Measurements from ENCODE around the gene OR2A1.
"Not testable (repeated sequence)": the region's sequence is repeated elsewhere in the genome, so short reads cannot be mapped to it uniquely, and the experiment has no call there.

The OR2A1 gene

GRCh38 chr7:144325868-144326267 lies 13.6 kb downstream of the OR2A1 start:
- DNase-seq, result not testable (repeated sequence)

- not testable (repeated sequence) for DNase-seq
Observed at GRCh38 chr7:144330044-144330443, 17.8 kb downstream of the OR2A1 start.

- DNase-seq, result not testable (repeated sequence)
Observed at GRCh38 chr7:144331221-144331995, 19.2 kb downstream of the OR2A1 start.

GRCh38 chr7:144331996-144332288 lies 19.7 kb downstream of the OR2A1 start:
- DNase-seq, result not testable (repeated sequence)

- DNase-seq, result not testable (repeated sequence)
Observed at GRCh38 chr7:144348625-144349024, 36.4 kb downstream of the OR2A1 start.

- not testable (repeated sequence) for DNase-seq
Observed at GRCh38 chr7:144351667-144352066, 39.4 kb downstream of the OR2A1 start.

GRCh38 chr7:144355176-144355822 lies 43.1 kb downstream of the OR2A1 start, which contains the start of gene ARHGEF5:
Gene ARHGEF5 (plus strand): TSS chr7:144355402. CDS start chr7:144362670, 7,268 bp downstream.
- not testable (repeated sequence) for DNase-seq

GRCh38 chr7:144356185-144356584 lies 44.0 kb downstream of the OR2A1 start:
- DNase-seq, result not testable (repeated sequence)

- not testable (repeated sequence) for DNase-seq
Observed at GRCh38 chr7:144356860-144357259, 44.6 kb downstream of the OR2A1 start.

GRCh38 chr7:144362061-144362460 lies 49.8 kb downstream of the OR2A1 start:
- not testable (repeated sequence) for DNase-seq

GRCh38 chr7:144365523-144365922 lies 53.3 kb downstream of the OR2A1 start:
- DNase-seq, result not testable (repeated sequence)

GRCh38 chr7:144367250-144367649 lies 55.0 kb downstream of the OR2A1 start:
- not testable (repeated sequence) for DNase-seq

- DNase-seq, result not testable (repeated sequence)
Observed at GRCh38 chr7:144369221-144369620, 57.0 kb downstream of the OR2A1 start.
